ENCODE data around the gene UBE2S. TPM values are rescaled to one million over a fixed set of nuclear protein-coding genes. Genes with fewer than 3 reads are reported as not detected.
A peak's percentile ranks its signal among the peaks of the same experiment; 100 is the strongest.

Gene UBE2S
- total RNA-seq, 2 donors from 2014 or later: 202 to 246 TPM

GRCh38 chr19:55391702-55392615, 15.6 kb downstream of the UBE2S start:
- no peak for DNase-seq
- Mint-ChIP-seq H3K9me3 (no peaks in the 10 kb centered on the region), H3K4me3 (no peak overlapping the region), H3K27ac (no peak overlapping the region), H3K27me3 (ENCODE audit: insufficient read depth) (no peaks in the 10 kb centered on the region), H3K4me1 (peaks cover 34% of the 10 kb centered on the region), H3K36me3 (ENCODE audit: low read depth) (peaks cover 33% of the 10 kb centered on the region)
- Histone ChIP-seq H3K4me1 (ENCODE audit: control insufficient read depth, insufficient read depth, low read length) (peaks cover 21% of the 10 kb centered on the region), H3K27ac (ENCODE audit: low read depth, low read length) (peak overlapping the region; percentile 37), H3K9ac (ENCODE audit: extremely low read depth, low read length, poor library complexity, severe bottlenecking) (no peak overlapping the region), H3K9me3 (ENCODE audit: control insufficient read depth, low read length) (no peaks in the 10 kb centered on the region), H3K36me3 (ENCODE audit: control insufficient read depth, insufficient read depth, low read length) (peaks cover 43% of the 10 kb centered on the region), H3K27me3 (ENCODE audit: control insufficient read depth, insufficient read depth, low read length, poor library complexity, severe bottlenecking) (no peaks in the 10 kb centered on the region), H3K4me3 (ENCODE audit: low read length) (no peak overlapping the region)
- WGBS, 2 experiments (ENCODE audit: insufficient coverage in 1 of 2, insufficient read length in 1 of 2): 64 to 70% methylated on average over 14 to 18 of the region's 18 CpGs
- no peak for TF ChIP-seq CTCF (conservative IDR thresholded peaks at IDR 0.05)

GRCh38 chr19:55391191-55391670, 16.4 kb downstream of the UBE2S start:
- Histone ChIP-seq H3K27ac (ENCODE audit: low read depth, low read length) (no peak overlapping the region), H3K4me1 (ENCODE audit: control insufficient read depth, insufficient read depth, low read length) (peaks cover 21% of the 10 kb centered on the region), H3K36me3 (ENCODE audit: control insufficient read depth, insufficient read depth, low read length) (peaks cover 49% of the 10 kb centered on the region), H3K4me3 (ENCODE audit: low read length) (no peak overlapping the region), H3K27me3 (ENCODE audit: control insufficient read depth, insufficient read depth, low read length, poor library complexity, severe bottlenecking) (no peaks in the 10 kb centered on the region), H3K9ac (ENCODE audit: extremely low read depth, low read length, poor library complexity, severe bottlenecking) (no peak overlapping the region), H3K9me3 (ENCODE audit: control insufficient read depth, low read length) (no peaks in the 10 kb centered on the region)
- Mint-ChIP-seq H3K36me3 (ENCODE audit: low read depth) (peaks cover 40% of the 10 kb centered on the region), H3K27me3 (ENCODE audit: insufficient read depth) (no peaks in the 10 kb centered on the region), H3K27ac (no peak overlapping the region), H3K4me1 (peaks cover 39% of the 10 kb centered on the region), H3K9me3 (no peaks in the 10 kb centered on the region), H3K4me3 (no peak overlapping the region)
- DNase-seq: no peak
- WGBS, 2 experiments (ENCODE audit: insufficient coverage in 1 of 2, insufficient read length in 1 of 2): 90 to 92% methylated on average over 10 to 12 of the region's 12 CpGs
- TF ChIP-seq CTCF (conservative IDR thresholded peaks at IDR 0.05): no peak

GRCh38 chr19:55390461-55390880, 17.1 kb downstream of the UBE2S start:
- no peaks in the 10 kb centered on the region for H3K9me3 Mint-ChIP-seq
- peak; percentile 77 for DNase-seq
- peaks cover 43% of the 10 kb centered on the region for H3K36me3 Mint-ChIP-seq (ENCODE audit: low read depth)
- no peaks in the 10 kb centered on the region for H3K27me3 Mint-ChIP-seq (ENCODE audit: insufficient read depth)
- Histone ChIP-seq H3K9ac (ENCODE audit: extremely low read depth, low read length, poor library complexity, severe bottlenecking) (no peak overlapping the region), H3K9me3 (ENCODE audit: control insufficient read depth, low read length) (no peaks in the 10 kb centered on the region), H3K27me3 (ENCODE audit: control insufficient read depth, insufficient read depth, low read length, poor library complexity, severe bottlenecking) (no peaks in the 10 kb centered on the region), H3K27ac (ENCODE audit: low read depth, low read length) (no peak overlapping the region), H3K4me1 (ENCODE audit: control insufficient read depth, insufficient read depth, low read length) (peaks cover 21% of the 10 kb centered on the region), H3K36me3 (ENCODE audit: control insufficient read depth, insufficient read depth, low read length) (peaks cover 49% of the 10 kb centered on the region), H3K4me3 (ENCODE audit: low read length) (no peak overlapping the region)
- peaks cover 39% of the 10 kb centered on the region for H3K4me1 Mint-ChIP-seq
- TF ChIP-seq CTCF (conservative IDR thresholded peaks at IDR 0.05): no peak
- H3K27ac Mint-ChIP-seq: peak overlapping the region; percentile 76
- H3K4me3 Mint-ChIP-seq: no peak overlapping the region
- WGBS, 2 experiments (ENCODE audit: insufficient coverage in 1 of 2, insufficient read length in 1 of 2): 76 to 83% methylated on average over 2 to 7 of the region's 7 CpGs

Measured in endodermal cell (in vitro differentiated cells).